Mesodermal cell (in vitro differentiated cells): ENCODE results near the gene COL15A1.

Experiments
- H3K27ac ChIP-seq: 2 replicates; pipeline ENCODE4 v1.7.0; 2013; ENCODE audit warnings: mild to moderate bottlenecking, low read depth, low read length, moderate library complexity; ENCODE audit not compliant: severe bottlenecking
- H3K36me3 ChIP-seq: 2 replicates; pipeline ENCODE4 v1.7.1; 2013; ENCODE audit warnings: mild to moderate bottlenecking, low read length, moderate library complexity; ENCODE audit not compliant: control insufficient read depth, insufficient read depth
- H3K4me1 ChIP-seq: one replicate; pipeline ENCODE4 v1.7.1; 2013; ENCODE audit warnings: mild to moderate bottlenecking, low read length; ENCODE audit not compliant: insufficient read depth, control insufficient read depth, poor library complexity, severe bottlenecking
- H3K4me3 ChIP-seq: 2 replicates; pipeline ENCODE4 v1.7.0; 2013; ENCODE audit warnings: low read length, control low read depth, mild to moderate bottlenecking; ENCODE audit not compliant: insufficient read depth, poor library complexity, severe bottlenecking; ENCODE audit errors: extremely low read depth
- H3K9me3 ChIP-seq: 2 replicates; pipeline ENCODE4 v1.7.1; 2013; ENCODE audit warnings: mild to moderate bottlenecking, low read length, moderate library complexity; ENCODE audit not compliant: control insufficient read depth
- WGBS, 2 experiments: methylation state at CpG; one replicate each; pipeline ENCODE4 v1.1.5; 2013; ENCODE audit warnings: missing lambda C conversion rate in 2 of 2; ENCODE audit not compliant: insufficient coverage in 2 of 2; 5-methylcytosine and 5-hydroxymethylcytosine counted together

The COL15A1 gene

DNA sequence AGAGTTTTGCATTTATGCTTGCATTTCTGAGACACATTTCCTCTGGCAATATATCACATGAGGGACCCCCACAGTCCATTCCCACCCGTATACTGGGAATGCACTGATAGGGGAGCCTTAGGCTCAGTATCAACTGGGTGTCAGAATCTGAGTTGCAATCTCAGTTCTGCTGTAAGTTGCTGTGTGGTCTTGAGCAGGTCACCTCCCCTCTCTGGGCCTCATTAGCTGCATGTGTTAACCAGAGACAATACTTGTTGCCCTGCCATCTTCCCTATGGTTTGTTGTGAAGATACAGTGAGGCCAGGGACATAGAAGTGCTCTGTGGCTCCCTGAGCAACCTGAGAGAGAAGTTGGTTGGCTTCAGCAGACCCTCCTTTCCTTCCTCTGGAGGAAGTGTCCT, 105.5 kb downstream of the COL15A1 start:
- Histone ChIP-seq H3K27ac (no peak overlapping the region), H3K4me1 (peaks cover 31% of the 10 kb centered on the region), H3K9me3 (peaks cover 3% of the 10 kb centered on the region), H3K4me3 (no peak overlapping the region), H3K36me3 (no peaks in the 10 kb centered on the region)
- WGBS, 2 experiments: 71% methylated on average over 1 of the region's 1 CpG; no CpG with 5 or more reads in 1 of the 2 experiments

DNA sequence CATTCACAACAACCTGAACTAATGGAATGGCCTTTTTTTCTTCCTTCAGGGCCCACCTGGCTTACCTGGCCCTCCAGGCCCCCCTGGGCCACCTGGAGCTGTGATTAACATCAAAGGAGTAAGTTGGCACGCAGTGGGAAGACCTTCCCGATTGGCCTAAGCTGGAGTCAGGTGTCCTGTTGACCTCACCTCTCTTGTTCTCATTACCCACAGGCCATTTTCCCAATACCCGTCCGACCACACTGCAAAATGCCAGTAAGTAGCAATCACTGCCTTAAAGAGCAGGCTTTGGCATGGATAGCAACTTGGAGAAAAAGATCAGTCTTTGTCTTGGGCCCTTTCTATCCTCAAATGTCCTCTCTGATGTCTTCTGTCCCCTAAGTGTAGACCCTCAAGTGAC, 105.9 kb downstream of the COL15A1 start:
- Histone ChIP-seq H3K36me3 (no peaks in the 10 kb centered on the region), H3K27ac (no peak overlapping the region), H3K4me1 (peaks cover 31% of the 10 kb centered on the region), H3K9me3 (peaks cover 3% of the 10 kb centered on the region), H3K4me3 (no peak overlapping the region)
- WGBS, 2 experiments: 83 to 94% methylated on average over 2 of the region's 4 CpGs

DNA sequence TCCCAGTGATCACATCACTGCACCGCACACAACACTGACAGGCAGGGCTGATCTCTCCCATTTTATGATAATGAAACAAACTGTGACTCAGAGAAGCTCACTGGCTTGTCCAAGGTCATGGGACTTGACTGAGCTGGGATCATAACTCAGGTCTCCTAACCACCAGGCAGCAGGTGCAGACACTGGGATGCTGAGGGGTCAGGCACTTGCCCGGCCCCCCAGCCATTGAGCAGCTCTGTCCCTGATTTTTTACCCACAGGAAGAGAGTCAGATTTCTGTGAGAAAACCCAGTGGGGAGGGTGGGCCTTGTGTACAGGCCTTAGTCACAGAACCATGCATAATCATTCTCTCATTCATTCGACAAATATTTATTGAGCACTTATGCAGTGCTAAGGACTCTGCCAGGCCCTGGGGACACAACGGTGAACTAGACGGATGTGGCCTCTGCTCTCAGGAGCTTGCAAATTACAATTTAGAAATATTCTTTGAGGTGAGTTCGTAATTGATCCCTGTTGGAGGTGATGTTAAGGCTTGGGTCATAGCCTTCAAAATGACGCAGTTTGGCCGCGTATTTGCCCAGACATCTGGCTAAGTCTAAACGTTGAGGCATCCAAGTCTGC, 106.7 kb downstream of the COL15A1 start:
- peaks cover 3% of the 10 kb centered on the region for H3K9me3 ChIP-seq
- H3K27ac ChIP-seq: no peak overlapping the region
- no peaks in the 10 kb centered on the region for H3K36me3 ChIP-seq
- 88 to 94% methylated on average over 8 to 10 of the region's 10 CpGs for WGBS, 2 experiments
- no peak overlapping the region for H3K4me3 ChIP-seq
- H3K4me1 ChIP-seq: peaks cover 31% of the 10 kb centered on the region

DNA sequence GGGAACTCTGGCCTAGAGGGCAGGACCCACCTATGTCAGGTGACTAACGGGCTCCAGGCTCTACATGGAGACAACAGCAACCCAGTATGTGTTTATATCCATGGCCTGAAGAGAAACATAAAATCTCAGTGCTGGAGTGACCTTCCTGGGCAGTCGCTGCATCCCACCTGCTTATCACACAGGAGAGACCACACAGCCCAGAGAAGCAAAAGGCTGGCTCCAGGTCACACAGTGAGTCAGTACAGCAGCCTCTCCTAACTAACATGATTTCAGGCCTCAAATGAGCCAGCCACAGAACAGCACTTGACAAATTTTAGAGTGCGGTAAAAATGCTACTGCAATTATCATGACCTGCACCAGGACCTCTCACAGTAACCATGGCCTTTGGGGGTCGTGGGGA, 107.2 kb downstream of the COL15A1 start:
- Histone ChIP-seq H3K4me3 (no peak overlapping the region), H3K9me3 (peaks cover 1% of the 10 kb centered on the region), H3K4me1 (peaks cover 31% of the 10 kb centered on the region), H3K36me3 (no peaks in the 10 kb centered on the region), H3K27ac (peak overlapping the region; percentile 29)
- WGBS, 2 experiments: 80 to 100% methylated on average over 3 of the region's 4 CpGs

DNA sequence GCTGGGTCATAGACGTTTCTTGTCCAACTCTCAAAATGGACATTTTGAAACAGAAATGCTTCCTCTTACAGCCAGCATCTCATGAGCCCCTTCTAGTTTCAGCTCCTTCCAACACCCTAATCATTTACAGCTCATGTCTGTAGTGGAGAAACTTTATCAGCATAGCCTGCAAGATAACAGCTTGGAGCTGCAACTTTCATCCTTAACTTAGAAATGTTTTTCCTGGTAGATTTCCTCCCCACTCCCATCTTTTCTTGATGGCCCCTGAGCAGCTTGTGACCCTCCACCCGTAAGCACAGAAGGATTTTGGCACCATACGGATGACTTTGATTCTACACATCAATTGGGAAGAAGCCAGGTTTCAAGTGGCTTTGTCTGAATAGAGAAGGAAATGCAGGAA, 107.7 kb downstream of the COL15A1 start:
- WGBS, 2 experiments: 67 to 100% methylated on average over 1 to 2 of the region's 3 CpGs
- Histone ChIP-seq H3K36me3 (no peaks in the 10 kb centered on the region), H3K4me1 (peaks cover 31% of the 10 kb centered on the region), H3K4me3 (no peak overlapping the region), H3K27ac (peak overlapping the region; percentile 29), H3K9me3 (no peaks in the 10 kb centered on the region)

DNA sequence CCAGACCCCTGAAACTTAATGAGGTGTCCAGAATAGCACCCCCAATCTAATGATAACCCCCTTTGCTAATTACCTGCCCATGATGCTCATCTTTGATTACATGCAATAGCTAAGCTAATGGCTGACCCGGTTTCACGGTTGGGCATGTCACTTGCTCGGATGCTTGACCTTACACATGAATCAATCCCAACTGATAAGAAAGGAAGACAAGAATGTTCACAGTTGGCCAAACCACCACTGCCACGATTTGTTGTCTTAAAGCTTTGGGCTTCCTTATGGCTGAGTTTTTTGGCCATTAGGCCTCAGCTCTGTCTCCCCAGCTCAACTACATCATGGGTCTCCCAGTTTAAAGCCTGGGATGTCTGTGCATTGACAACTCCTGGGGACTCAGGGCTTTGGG, 108.1 kb downstream of the COL15A1 start:
- H3K36me3 ChIP-seq: no peaks in the 10 kb centered on the region
- peaks cover 31% of the 10 kb centered on the region for H3K4me1 ChIP-seq
- WGBS, 2 experiments: 87 to 89% methylated on average over 4 of the region's 4 CpGs
- no peaks in the 10 kb centered on the region for H3K9me3 ChIP-seq
- H3K4me3 ChIP-seq: no peak overlapping the region
- H3K27ac ChIP-seq: no peak overlapping the region

DNA sequence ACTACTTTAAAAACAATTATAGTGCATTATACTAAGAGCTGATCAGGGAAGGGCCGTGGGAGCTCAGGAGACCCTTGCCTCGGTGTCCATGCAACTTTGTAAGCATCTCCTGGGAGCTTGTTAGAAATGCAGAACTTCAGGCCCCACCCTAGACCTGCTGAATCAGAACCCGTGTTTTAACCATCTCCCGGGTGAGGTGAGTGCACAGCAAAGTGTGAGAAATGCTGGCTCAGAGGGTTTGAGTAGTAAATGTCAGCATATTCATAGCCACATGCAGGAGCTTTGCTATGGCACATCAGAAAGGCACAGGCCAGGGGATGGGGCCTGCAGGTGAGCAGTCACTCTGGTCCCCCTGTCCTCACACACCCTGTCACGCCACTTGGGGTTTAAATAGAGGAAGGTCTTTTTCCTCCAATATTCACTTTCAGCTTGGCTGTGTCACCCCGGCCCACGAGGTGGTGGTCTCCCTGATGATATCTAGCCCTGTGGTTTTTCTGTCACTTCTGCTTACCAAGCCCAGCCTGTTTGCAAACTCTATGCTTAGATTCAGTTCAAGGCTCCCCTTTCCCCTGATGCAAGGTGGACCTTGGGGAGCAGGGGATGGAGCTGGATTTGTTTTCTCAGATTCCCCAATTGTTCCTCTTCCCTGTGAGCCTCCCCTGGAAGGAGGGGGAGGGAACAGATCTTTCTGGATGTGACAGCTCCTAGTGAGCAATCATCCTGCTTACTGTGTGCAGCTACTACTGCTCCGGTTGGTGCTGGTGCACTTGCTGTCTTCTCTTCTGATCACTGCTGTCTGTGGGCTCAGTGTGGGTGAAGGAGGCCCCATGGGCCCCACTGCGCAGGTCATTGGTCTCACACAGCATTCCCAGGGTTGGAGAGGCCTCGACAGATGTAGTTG, 109.4 kb downstream of the COL15A1 start:
- Histone ChIP-seq H3K4me3 (no peak overlapping the region), H3K4me1 (peaks cover 34% of the 10 kb centered on the region), H3K36me3 (no peaks in the 10 kb centered on the region), H3K27ac (no peak overlapping the region), H3K9me3 (no peaks in the 10 kb centered on the region)
- 84 to 96% methylated on average over 8 of the region's 10 CpGs for WGBS, 2 experiments

DNA sequence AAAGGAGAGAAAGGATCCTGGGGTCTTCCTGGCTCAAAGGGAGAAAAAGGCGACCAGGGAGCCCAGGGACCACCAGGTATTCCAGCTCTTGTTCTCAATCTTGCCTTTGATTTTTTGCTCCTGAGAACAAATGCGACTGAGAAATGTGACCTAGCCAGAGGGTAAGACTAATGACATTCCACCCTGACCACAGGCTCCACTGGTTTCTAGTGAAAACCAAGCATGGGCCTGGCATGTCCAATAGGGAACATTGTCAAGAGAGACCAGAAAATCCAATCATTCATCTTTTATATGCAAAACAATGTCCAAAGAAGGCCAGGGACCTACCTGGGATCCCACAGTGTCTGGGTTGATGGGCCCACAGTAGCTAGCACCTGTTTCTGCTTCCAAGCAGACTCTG, 110.9 kb downstream of the COL15A1 start:
- no peaks in the 10 kb centered on the region for H3K9me3 ChIP-seq
- H3K4me1 ChIP-seq: peaks cover 36% of the 10 kb centered on the region
- WGBS, 2 experiments: 92 to 93% methylated on average over 2 of the region's 2 CpGs
- H3K36me3 ChIP-seq: no peaks in the 10 kb centered on the region
- no peak overlapping the region for H3K4me3 ChIP-seq
- H3K27ac ChIP-seq: no peak overlapping the region

DNA sequence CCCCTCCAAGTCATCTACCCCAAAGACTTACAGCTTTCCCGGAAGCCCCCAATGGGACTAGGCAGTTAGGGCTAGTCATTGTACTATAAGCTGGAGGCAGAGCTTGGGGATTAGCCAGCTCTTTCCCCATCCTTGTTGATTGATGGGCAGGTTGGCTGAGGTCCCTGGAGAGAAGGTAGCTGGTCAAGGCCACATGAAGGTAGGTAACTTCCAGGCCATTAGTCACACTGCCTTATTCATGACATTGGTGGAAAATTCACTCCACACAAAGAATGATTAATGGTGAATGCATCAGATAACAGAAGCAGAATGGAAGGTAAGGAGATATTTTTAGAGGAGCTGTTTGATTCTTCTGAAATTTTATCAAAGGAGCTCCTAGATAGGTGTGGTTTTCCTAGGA, 111.7 kb downstream of the COL15A1 start:
- H3K4me1 ChIP-seq: peaks cover 32% of the 10 kb centered on the region
- 100% methylated on average over 1 of the region's 1 CpG; no CpG with 5 or more reads in 1 of the 2 experiments for WGBS, 2 experiments
- H3K4me3 ChIP-seq: no peak overlapping the region
- H3K27ac ChIP-seq: no peak overlapping the region
- no peaks in the 10 kb centered on the region for H3K36me3 ChIP-seq
- H3K9me3 ChIP-seq: no peaks in the 10 kb centered on the region

DNA sequence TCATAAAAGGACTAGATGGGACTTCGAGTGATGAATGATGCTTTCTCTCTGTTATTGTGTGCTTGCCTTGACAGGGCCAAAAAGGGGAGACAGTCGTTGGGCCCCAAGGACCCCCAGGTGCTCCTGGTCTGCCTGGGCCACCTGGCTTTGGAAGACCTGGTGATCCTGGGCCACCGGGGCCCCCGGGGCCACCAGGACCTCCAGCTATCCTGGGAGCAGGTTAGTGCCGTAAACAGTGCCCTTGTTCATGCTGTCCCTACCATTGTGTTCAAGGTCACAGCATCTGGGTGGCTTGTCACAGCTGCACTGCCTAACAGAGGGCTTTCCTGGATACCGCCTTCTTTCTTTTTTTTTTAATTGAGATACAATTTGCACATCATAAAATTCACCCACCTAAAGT, 112.5 kb downstream of the COL15A1 start:
- H3K4me3 ChIP-seq: no peak overlapping the region
- no peaks in the 10 kb centered on the region for H3K36me3 ChIP-seq
- no peaks in the 10 kb centered on the region for H3K9me3 ChIP-seq
- peaks cover 24% of the 10 kb centered on the region for H3K4me1 ChIP-seq
- WGBS, 2 experiments: 91 to 95% methylated on average over 5 to 6 of the region's 6 CpGs
- no peak overlapping the region for H3K27ac ChIP-seq
